Measurements from ENCODE around the gene CAPN10. TPM values are rescaled to one million over a fixed set of nuclear protein-coding genes. Genes with fewer than 3 reads are reported as not detected.

The CAPN10 gene
- total RNA-seq, 1 donor from 2014 or later: 14.2 TPM

- Histone ChIP-seq H3K9me3 (no peaks in the 10 kb centered on the region), H3K4me3 (no peak overlapping the region), H3K4me1 (peaks cover 12% of the 10 kb centered on the region), H3K27ac (no peak overlapping the region), H3K27me3 (no peaks in the 10 kb centered on the region), H3K36me3 (no peaks in the 10 kb centered on the region)
- DNase-seq (ENCODE audit: extremely low spot score in 2 of 2): no peak
- intact Hi-C loops (cut with DNase I): no loop called here
- no peak for TF ChIP-seq POLR2AphosphoS5 (IDR thresholded peaks at IDR 0.05; ENCODE audit: insufficient read depth in 1 of 2, low read depth in 1 of 2)
- TF ChIP-seq CTCF (IDR thresholded peaks at IDR 0.05): no peak
Measured at GRCh38 chr2:240626531-240627300, 40.2 kb downstream of the CAPN10 start.

- intact Hi-C loops (cut with DNase I): no loop called here
- TF ChIP-seq POLR2AphosphoS5 (IDR thresholded peaks at IDR 0.05; ENCODE audit: insufficient read depth in 1 of 2, low read depth in 1 of 2): no peak
- no peak for TF ChIP-seq CTCF (IDR thresholded peaks at IDR 0.05)
- no peak for TF ChIP-seq POLR2A (IDR thresholded peaks at IDR 0.05)
- peaks cover 12% of the 10 kb centered on the region for H3K4me1 ChIP-seq
- H3K27me3 ChIP-seq: no peaks in the 10 kb centered on the region
- H3K9me3 ChIP-seq: no peaks in the 10 kb centered on the region
- no peak overlapping the region for H3K27ac ChIP-seq
- no peaks in the 10 kb centered on the region for H3K36me3 ChIP-seq
- DNase-seq (ENCODE audit: extremely low spot score in 2 of 2): no peak
- H3K4me3 ChIP-seq: no peak overlapping the region
Measured at GRCh38 chr2:240627736-240628506, 41.4 kb downstream of the CAPN10 start.

GRCh38 chr2:240628507-240628807 is 41.9 kb downstream of the CAPN10 start:
- no peak for DNase-seq (ENCODE audit: extremely low spot score in 2 of 2)
- H3K9me3 ChIP-seq: no peaks in the 10 kb centered on the region
- H3K36me3 ChIP-seq: no peaks in the 10 kb centered on the region
- no peaks in the 10 kb centered on the region for H3K27me3 ChIP-seq
- no peak for TF ChIP-seq CTCF (IDR thresholded peaks at IDR 0.05)
- TF ChIP-seq POLR2A (IDR thresholded peaks at IDR 0.05): no peak
- TF ChIP-seq POLR2AphosphoS5 (IDR thresholded peaks at IDR 0.05; ENCODE audit: insufficient read depth in 1 of 2, low read depth in 1 of 2): no peak
- no peak overlapping the region for H3K27ac ChIP-seq
- H3K4me3 ChIP-seq: no peak overlapping the region
- intact Hi-C loops (cut with DNase I): no loop called here
- peaks cover 12% of the 10 kb centered on the region for H3K4me1 ChIP-seq

GRCh38 chr2:240628808-240629618 is 42.5 kb downstream of the CAPN10 start:
- intact Hi-C loops (cut with DNase I): no loop called here
- Histone ChIP-seq H3K36me3 (no peaks in the 10 kb centered on the region), H3K9me3 (no peaks in the 10 kb centered on the region), H3K27me3 (no peaks in the 10 kb centered on the region), H3K4me3 (no peak overlapping the region), H3K4me1 (peaks cover 12% of the 10 kb centered on the region), H3K27ac (no peak overlapping the region)
- TF ChIP-seq POLR2A (IDR thresholded peaks at IDR 0.05) (no peak), POLR2AphosphoS5 (IDR thresholded peaks at IDR 0.05; ENCODE audit: insufficient read depth in 1 of 2, low read depth in 1 of 2) (no peak), CTCF (IDR thresholded peaks at IDR 0.05) (no peak)
- DNase-seq (ENCODE audit: extremely low spot score in 2 of 2): no peak

All from vagina (tissue), 2 donors.